Activated CD8-positive, alpha-beta memory T cell treated with anti-CD3 and anti-CD28 coated beads for 36 hours (primary cell): Measurements from ENCODE around the gene VWCE. TPM values are rescaled to one million over a fixed set of nuclear protein-coding genes. Genes with fewer than 3 reads are reported as not detected.

Experiments
- CTCF ChIA-PET: fragments of 350-600 bp; sonication (Branson Sonifier 250); formaldehyde crosslinking; loops from one replicate; lab custom pipeline; 2021; ENCODE audit warnings: antibody characterized with exemption; lab: Charles Lee
- POLR2A ChIA-PET: fragments of 350-600 bp; sonication (Branson Sonifier 250); formaldehyde crosslinking; loops from one replicate; lab custom pipeline; 2021; ENCODE audit warnings: antibody characterized with exemption; lab: Charles Lee
- total RNA-seq, 2 experiments: library from RNA; stranded (reverse); gene quantifications; one replicate each; pipeline ENCODE4 v1.2.3, GENCODE V29; 2021

The VWCE gene
- total RNA-seq, 2 experiments from 2014 or later = 11.9 to 12.5 TPM

DNA sequence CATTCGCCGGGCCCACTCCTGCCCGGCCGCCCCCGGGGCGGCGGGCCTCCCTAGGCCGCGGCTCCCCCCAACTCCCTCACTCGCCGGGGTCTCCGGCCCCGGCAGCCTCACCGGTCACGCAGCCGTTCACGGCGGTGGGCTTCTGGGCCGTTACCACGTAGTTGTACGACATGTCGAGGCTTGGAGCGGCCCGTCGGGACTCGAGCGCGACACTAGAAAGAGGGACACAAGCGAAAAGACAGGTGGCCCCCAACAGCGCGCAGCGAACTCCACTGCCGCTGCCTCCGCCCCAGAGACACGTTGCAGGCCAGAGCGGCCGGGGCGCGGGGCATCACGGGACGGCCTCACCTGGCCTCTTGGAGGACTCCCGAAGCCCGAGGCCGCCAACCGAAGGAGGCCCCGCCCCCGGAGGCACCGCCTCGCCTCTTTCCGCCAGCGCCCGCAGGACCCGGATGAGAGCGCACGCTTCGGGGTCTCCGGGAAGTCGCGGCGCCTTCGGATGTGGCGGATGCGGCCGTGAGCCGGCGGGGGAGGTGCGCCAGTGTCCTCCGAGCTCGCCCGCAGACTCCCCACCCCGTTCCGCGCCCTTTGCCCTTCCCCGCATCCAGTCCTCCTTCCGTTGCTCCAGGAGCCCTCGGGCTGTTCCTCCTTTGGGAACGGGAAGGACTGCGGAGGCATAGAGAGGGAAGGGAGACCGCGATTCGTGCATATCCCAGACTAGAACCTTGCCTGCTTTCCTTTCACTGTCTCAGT is 37.9 kb upstream of the VWCE start, which contains the start of the genes DDB1 and TKFC:
DDB1 (minus strand) TSS at position 309 of the 753 bp plus-strand sequence; CDS start at position 172, 137 bp downstream.
TKFC (plus strand) TSS at position 432 of the 753 bp plus-strand sequence. CDS start 1,501 bp downstream, outside the sequence.
- CTCF ChIA-PET = interaction anchor here (0.6 to 6.4 kb wide), 3 partner anchors 28 to 54 kb away, joined by 3 to 99 read pairs (median 29); partner anchors contain the start of genes CYB561A3 and TMEM138
- POLR2A ChIA-PET = interaction anchor here (0.9 to 2.0 kb wide), 5 partner anchors 28 to 96 kb away, joined by 4 to 10 read pairs (median 6); partner anchors contain the start of genes CPSF7, CYB561A3, SDHAF2 and TMEM138

DNA sequence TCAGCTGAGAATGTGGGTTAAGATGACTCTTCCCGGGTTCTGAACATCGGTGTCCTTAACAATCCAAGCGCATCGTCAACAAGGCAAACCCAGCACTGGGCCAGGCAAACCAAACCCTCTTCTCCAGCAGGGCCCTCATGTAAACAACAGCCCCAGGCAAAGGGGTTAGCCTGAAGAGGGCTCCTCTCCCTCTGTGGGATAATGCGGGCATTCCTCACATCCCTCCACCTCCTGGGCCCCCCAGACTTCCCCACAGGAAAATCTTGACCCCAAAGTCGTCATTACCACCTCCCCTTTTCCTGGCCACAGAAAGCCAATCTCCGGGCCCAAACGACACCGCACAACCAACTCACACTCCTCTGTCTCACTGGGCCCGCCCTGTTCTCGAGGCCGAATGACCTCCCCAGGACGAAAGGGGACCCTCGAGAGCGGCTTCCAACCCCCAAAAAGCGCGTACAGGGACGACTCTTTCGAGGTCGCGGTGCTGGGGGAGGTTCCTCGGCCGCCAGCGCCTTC is 37.2 kb upstream of the VWCE start:
- ChIA-PET CTCF (interaction anchor here (1.6 kb wide), 1 partner anchor 104 kb away, joined by 4 read pairs; no protein-coding TSS in a partner anchor), POLR2A (interaction anchor here (0.6 kb wide), 1 partner anchor 40 kb away, joined by 4 read pairs; no protein-coding TSS in a partner anchor)

DNA sequence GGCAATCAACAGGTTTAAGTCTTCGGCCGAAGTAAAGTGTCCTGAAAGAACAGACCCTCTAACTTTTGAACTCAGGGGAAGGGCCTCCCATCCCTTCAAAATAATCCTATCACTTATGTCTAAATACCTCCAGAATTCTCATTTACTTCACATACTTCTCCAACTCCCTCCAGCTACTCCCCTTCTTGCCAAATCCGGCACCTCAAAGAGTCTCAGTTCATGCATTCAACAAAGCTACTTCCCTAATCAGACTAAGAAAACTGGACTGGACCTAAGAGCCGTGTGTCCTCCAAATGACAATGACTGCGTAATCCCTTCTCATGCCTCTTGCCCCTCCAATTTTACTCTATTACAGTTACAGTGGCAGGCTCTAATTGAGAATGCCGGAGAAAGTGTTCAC is 36.5 kb upstream of the VWCE start:
- ChIA-PET CTCF (interaction anchor here (1.6 kb wide), 1 partner anchor 105 kb away, joined by 4 read pairs; no protein-coding TSS in a partner anchor), POLR2A (interaction anchor here (0.6 to 0.8 kb wide), 2 partner anchors 11 to 41 kb away, joined by 4 to 5 read pairs; no protein-coding TSS in a partner anchor)

DNA sequence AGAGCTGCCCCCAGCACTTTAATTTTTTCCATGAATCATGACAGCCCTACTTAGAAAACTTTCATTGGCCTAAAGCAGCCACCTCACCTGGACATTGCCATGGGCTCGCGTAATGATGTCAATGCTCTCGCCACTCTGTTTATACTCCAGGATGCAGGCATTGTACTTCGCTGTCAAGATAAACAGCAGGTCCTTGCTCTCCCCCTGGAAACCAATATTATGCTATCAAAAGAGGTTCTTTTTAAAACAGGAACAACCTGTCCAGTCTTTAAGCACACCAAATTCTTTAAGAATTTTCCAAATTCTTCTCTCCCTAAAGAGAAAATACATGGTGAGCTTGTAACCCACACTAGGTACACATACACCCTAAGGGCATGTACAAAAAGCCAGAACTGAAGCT is 34.8 kb upstream of the VWCE start:
- POLR2A ChIA-PET = no interaction called here
- CTCF ChIA-PET = interaction anchor here (1.9 kb wide), 1 partner anchor 32 kb away, joined by 4 read pairs; the partner anchor contains the start of gene CYB561A3

DNA sequence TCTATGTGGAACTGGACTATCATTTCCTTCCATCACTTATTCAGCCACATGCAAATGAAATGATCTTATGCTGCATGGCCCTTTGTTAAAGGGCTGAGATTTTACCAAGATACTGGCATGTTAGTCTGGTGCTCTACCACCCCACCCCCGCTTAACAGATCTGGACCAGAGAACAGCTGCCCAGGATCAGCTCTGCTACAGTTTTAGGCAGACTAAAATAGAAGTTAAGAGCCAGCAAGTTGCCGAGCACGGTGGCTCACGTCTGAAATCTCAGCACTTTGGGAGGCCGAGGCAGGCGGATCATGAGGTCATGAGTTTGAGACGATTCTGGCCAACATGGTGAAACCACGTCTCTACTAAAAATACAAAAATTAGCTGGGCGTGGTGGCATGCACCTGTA is 33.2 kb upstream of the VWCE start:
- ChIA-PET CTCF (interaction anchor here (0.7 to 1.3 kb wide), 2 partner anchors 38 to 73 kb away, joined by 3 read pairs; no protein-coding TSS in a partner anchor), POLR2A (no interaction called here)

DNA sequence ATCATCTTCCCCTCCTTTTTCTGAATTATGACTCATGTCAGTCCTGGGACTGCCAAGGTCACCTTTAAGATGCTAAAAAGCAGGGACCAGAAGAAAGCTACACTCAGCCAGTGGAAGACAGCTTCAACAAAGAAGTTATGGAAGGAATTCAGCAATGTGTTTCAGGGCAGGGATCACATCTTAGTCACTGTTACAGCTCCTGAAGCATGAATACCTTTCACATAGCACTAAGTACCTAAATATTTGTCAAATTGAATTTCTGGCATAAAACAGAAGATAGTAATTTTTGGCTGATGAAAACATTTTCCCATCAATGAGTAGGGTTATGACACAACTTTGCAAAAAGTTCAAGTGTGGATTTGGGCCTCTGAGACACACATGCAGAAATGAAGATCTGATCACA is 32.6 kb upstream of the VWCE start:
- CTCF ChIA-PET = interaction anchor here (1.3 kb wide), 2 partner anchors 57 to 72 kb away, joined by 3 to 9 read pairs; no protein-coding TSS in a partner anchor
- POLR2A ChIA-PET = no interaction called here

DNA sequence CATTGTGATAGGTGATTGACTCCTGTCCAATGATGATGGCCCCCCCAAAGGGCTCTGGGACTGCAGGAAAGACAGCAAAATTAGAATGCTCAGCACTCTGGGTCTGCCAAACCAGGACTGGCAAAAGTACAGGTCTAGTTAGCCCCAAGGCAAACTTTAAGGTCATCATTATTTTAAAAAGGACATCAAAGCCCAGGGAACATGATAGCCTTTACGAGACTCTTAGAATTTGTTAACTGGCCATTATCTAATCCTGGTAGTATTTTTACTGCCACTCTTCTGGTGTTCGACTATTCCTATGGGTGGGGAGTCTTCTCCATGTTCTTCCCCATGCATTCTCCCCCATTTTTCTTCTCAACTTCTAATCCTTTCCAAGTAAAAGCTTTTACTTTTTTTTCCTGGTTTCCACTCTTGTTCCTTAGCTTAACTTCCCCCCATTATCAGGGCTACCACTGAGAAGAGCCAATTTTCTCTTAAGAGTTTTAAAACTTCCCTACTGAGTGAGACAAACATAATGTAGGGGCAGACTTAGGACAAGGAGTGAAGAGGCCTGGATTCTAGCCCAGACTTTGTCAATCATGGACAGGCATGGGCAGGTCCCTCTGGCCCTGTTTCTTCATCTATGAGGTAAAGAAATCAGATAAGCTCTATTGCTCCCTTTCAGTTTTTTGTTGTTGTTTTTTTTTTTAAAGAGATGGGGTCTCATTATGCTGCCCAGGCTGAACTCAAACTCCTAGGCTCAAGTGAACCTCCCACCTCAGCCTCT is 30.7 kb upstream of the VWCE start:
- ChIA-PET POLR2A (no interaction called here), CTCF (no interaction called here)

DNA sequence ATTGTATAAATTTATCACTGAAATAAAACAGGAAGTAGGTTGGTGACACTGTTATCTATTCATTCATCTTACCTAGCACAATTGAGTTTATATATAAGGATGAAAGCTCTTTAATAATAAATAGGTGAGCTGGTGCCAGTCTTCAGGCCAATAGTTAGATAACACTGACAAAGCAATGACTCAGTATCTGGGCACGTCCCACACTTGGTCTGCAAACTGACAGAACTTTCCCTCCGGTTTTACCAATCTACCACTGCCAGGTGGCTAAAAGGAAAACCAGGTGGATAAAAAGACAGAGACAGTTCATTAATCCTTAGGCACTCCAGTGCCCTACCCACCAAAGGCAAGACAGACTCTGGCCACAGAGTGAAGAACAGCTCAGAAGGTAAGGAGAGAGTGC is 20.1 kb upstream of the VWCE start:
- CTCF ChIA-PET = interaction anchor here (1.0 kb wide), 1 partner anchor 21 kb away, joined by 3 read pairs; no protein-coding TSS in a partner anchor
- POLR2A ChIA-PET = interaction anchor here (0.6 kb wide), 1 partner anchor 21 kb away, joined by 4 read pairs; no protein-coding TSS in a partner anchor

DNA sequence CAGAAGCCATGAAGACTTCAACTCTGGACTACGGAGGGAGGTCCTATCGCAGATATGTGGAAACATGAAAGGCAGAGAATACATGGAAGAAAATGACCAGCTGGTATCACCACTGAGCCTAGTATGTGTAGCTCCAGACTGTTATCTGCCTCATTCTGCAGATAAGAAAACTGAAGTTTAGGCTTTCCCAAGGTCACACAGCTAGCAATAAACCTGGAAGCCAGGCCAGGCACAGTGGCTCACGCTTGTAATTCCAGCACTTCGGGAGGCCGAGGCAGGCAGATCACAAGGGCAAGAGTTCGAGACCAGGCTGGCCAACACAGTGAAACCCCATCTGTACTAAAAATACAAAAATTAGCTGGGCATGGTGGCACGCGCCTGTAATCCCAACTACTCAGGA is 15.6 kb upstream of the VWCE start:
- POLR2A ChIA-PET = interaction anchor here (1.7 kb wide), 1 partner anchor 17 kb away, joined by 7 read pairs; no protein-coding TSS in a partner anchor
- CTCF ChIA-PET = interaction anchor here (1.0 to 2.1 kb wide), 4 partner anchors 16 to 75 kb away, joined by 3 to 10 read pairs (median 4); partner anchors contain the start of gene VWCE

DNA sequence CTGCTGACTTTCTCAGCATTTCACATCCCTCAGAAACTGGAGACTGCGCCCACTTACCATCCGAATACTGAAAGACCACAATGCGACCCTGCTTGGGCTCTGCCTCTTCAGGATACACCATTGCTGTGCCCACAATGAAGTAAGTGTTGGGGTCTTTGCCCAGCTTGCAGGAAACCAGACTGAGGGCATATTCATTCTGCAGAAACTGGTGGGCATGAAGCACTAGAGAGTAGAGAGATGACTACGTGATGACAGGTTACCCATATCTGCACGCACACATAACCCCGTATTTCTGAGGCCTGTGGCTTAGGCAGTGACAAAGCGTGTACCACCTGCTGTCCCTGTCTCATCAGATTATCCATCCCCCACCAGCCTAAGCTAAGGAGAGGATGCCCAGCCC is 14.6 kb upstream of the VWCE start:
- ChIA-PET CTCF (interaction anchor here (1.0 to 2.1 kb wide), 4 partner anchors 15 to 76 kb away, joined by 3 to 5 read pairs (median 4); partner anchors contain the start of gene VWCE), POLR2A (interaction anchor here (0.6 to 1.7 kb wide), 5 partner anchors 11 to 113 kb away, joined by 3 to 8 read pairs (median 7); partner anchors contain the start of gene VWCE)

DNA sequence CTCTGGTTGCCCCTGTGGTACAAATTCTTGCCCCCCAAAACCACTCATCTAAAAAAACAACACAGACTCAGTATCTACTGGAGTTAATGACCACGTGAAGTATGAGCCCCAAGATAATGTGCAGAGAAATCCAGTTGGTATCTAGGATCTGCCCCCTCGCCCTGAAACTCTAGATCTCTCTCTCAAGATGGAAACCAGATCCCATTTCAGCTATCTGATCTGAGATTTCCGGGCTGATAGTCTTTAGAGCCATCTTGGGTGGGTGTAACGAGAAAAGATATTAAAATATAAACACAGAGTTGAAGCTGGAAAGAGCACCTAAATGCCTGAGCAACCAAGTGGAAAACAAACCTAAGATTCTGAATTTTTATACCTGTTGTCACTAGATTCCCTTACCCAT is 14.0 kb upstream of the VWCE start:
- POLR2A ChIA-PET = interaction anchor here (1.1 to 1.7 kb wide), 3 partner anchors 11 to 15 kb away, joined by 3 to 7 read pairs (median 4); partner anchors contain the start of gene VWCE
- CTCF ChIA-PET = interaction anchor here (1.0 kb wide), 1 partner anchor 55 kb away, joined by 4 read pairs; no protein-coding TSS in a partner anchor

DNA sequence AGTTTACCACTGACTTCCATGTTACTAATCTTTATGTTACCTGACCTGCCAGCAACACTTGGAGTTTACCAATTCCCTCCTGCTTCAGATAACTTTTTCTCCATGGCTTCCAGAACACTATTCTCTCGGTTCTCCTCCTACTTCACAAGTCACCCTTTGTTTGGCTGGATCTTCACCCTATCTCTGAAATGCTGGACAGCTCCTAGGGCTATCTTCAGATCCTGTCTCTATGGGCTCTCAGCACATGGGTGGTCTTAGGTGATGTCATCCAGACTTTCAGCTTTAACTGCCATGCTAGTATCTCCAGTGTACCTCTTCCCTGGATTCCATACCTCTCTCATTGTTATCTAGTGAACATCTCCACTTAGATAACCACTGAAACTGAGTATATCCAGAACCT is 12.2 kb upstream of the VWCE start:
- CTCF ChIA-PET = no interaction called here
- POLR2A ChIA-PET = no interaction called here

DNA sequence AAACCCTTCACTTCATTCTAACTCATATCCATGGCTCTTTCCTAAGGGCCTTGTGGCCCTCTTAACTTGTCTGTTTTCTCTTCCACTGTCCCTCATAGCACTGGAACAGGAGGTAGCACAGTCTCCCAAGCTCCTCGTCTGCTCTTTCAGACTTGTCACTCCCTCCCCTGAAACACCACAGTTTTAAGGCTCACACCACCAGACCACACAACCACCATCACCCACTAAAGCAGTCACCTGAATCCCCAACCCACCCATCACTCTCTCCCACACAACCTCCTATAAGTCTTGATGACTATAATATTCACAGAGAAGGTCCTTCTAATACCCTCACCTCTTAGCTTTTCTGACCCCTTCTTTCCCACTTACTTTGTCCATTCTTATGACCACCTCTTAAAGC is 11.1 kb upstream of the VWCE start:
- POLR2A ChIA-PET = no interaction called here

DNA sequence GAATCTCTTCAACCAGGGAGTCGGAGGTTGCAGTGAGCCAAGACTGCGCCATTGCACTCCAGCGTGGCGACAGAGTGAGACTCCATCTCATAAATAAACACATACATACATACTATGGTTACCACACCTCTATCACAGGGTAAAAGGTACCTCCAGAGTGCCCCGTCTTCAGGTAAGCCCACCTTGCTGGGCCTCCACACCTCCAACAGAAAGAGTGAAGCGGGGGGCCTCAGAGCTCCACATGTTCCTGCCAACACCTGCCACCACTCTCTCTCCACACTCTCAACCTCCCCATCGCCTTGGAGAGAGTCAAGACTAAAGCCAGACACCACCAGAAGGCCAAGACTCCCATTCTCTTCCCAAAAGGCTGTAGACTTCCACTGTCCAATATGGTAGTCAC is 10.3 kb upstream of the VWCE start:
- ChIA-PET POLR2A (no interaction called here), CTCF (interaction anchor here (0.9 kb wide), 1 partner anchor 12 kb away, joined by 3 read pairs; no protein-coding TSS in a partner anchor)

More for the DNA sequence above, 11.1 kb upstream of the VWCE start:
- CTCF ChIA-PET = no interaction called here

DNA sequence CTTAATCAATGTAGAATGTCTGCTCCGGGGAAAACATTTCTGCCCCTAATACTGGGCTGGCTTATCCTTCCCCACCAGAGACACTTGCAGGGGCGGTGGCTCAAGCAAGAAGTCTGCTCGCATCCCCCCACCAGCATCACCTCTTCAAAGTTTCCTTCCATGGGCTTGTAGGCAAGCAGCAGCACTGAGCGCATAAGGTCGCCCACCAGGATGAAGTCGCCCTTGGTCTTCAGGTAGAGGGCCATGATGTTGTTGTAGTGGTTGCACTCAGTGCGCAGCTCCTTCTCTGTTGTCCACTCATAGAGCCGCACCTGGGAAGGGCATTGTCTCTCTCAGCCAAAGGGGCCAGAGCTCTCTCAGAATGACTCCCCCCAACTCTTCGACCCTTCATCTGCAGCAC is 8.6 kb upstream of the VWCE start:
- ChIA-PET POLR2A (no interaction called here), CTCF (interaction anchor here (0.7 kb wide), 2 partner anchors 205 to 668 kb away, joined by 3 read pairs; no protein-coding TSS in a partner anchor)

DNA sequence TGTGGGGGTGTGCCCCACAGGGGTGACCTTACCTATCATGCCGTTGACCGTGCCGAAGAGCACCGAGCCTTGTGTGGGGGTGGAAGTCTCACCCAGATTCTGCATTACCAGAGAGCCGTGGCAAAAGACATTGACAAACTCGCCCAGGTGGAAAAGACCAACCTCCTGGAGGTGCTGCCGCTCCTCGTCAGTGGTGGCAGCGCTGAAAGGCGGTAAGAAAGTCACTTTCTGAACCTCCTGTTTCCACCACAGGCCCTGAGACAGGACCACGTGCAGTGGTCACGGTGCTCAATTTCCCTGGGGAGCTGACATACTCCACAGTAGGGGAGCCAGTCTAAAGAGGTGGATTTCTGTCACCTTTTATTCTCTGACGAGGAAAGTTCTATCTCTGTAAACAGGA is 7.4 kb upstream of the VWCE start:
- CTCF ChIA-PET = no interaction called here
- POLR2A ChIA-PET = no interaction called here

DNA sequence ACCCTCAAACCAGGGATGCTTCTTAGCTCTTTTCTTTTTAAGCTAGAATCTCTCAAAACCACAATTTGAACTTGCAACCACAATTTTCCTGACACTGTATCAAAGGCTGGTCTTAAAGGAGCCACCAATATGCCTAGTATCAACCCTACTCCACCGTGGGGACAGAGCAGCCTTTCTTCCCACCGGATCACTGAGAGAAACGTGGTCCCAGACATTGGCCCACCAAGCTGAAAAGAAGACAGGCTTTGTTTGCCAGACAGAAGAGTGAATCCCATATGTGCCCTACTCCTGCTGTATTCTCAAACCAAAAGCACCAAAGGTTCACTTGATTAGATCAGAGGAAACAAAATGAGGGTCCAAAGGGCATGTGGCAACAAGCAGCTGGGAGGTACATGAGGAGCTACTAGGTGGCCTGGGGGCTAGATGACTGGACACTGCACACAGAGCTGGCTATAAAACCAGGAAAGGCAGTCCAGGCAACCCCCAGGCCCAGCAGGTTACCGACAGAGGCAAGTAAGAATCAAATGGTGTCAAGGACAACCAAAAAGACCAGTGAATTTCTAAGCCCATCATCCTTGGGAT is 3.6 kb upstream of the VWCE start:
- CTCF ChIA-PET = interaction anchor here (1.5 kb wide), 1 partner anchor 26 kb away, joined by 3 read pairs; no protein-coding TSS in a partner anchor
- POLR2A ChIA-PET = interaction anchor here (1.6 kb wide), 1 partner anchor 11 kb away, joined by 4 read pairs; no protein-coding TSS in a partner anchor

DNA sequence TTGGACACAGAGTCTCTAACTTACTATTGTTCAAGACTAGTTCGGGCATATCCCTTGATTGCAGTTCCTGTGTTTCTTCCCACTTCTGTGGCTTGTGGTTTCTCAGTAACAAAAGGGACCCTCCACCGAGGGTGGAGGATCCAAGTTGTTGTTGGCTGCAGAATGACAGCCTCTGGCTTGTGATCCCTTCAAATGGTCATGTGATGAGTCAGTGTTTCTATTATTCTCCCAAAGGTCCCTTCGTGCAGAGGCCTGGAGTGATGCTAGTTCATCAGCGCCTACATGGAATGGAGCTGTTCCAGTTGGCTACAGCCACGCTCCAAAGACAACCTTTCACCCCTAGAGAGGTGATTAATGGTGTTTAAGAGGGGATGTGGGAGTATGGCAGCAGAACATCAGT is 2.6 kb upstream of the VWCE start:
- POLR2A ChIA-PET = interaction anchor here (1.6 kb wide), 1 partner anchor 12 kb away, joined by 4 read pairs; no protein-coding TSS in a partner anchor
- CTCF ChIA-PET = no interaction called here
